ENCODE data around the gene MKNK2. TPM values are rescaled to one million over a fixed set of nuclear protein-coding genes. Genes with fewer than 3 reads are reported as not detected.

The MKNK2 gene
- total RNA-seq, 1 experiment from 2014 or later, result 96.8 TPM

DNA sequence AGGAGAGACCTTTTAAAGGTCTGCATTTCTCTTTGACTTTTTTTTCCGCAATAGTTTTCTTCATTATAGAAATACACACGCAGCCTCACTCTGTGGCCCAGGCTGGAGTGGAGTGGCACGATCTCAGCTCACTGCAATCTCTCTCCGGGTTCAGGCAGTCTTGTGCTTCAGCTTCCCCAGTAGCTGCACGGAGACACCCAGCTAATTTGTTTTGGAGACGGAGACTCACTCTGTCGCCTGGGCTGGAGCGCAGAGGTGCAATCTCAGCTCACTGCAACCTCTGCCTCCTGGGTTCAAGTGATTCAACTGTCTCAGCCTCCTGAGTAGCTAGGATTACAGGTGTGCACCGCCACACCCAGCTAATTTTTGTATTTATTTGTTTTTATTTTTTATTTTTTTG is 11.7 kb upstream of the MKNK2 start:
- Histone ChIP-seq H3K27me3 (ENCODE audit: low read length) (no peaks in the 10 kb centered on the region), H3K9me2 (replicated peaks; ENCODE audit: low read length) (no peaks in the 10 kb centered on the region), H4K20me1 (ENCODE audit: low read length) (no peaks in the 10 kb centered on the region), H3K4me3 (ENCODE audit: low read length) (no peak overlapping the region), H3K79me2 (ENCODE audit: low read length) (no peaks in the 10 kb centered on the region), H2AFZ (ENCODE audit: low read length) (no peak overlapping the region), H3K4me1 (ENCODE audit: insufficient read depth, low read length) (peaks cover 31% of the 10 kb centered on the region), H3F3A (ENCODE audit: low read length, unreplicated experiment) (no peaks in the 10 kb centered on the region), H3K4me2 (ENCODE audit: low read length) (no peak overlapping the region), H3K9me3 (ENCODE audit: low read length) (no peaks in the 10 kb centered on the region), H3K9ac (ENCODE audit: low read length) (no peak overlapping the region), H3K27ac (ENCODE audit: low read length) (no peak overlapping the region), H3K36me3 (ENCODE audit: low read depth, low read length) (no peaks in the 10 kb centered on the region)
- BruUV-seq (replicated peaks), result no TSS peak
- DNase-seq, result no peak
- ChIA-PET CTCF (no interaction called here), POLR2A (ENCODE audit: unreplicated experiment) (no interaction called here)
- TF ChIP-seq, protein P1, sequence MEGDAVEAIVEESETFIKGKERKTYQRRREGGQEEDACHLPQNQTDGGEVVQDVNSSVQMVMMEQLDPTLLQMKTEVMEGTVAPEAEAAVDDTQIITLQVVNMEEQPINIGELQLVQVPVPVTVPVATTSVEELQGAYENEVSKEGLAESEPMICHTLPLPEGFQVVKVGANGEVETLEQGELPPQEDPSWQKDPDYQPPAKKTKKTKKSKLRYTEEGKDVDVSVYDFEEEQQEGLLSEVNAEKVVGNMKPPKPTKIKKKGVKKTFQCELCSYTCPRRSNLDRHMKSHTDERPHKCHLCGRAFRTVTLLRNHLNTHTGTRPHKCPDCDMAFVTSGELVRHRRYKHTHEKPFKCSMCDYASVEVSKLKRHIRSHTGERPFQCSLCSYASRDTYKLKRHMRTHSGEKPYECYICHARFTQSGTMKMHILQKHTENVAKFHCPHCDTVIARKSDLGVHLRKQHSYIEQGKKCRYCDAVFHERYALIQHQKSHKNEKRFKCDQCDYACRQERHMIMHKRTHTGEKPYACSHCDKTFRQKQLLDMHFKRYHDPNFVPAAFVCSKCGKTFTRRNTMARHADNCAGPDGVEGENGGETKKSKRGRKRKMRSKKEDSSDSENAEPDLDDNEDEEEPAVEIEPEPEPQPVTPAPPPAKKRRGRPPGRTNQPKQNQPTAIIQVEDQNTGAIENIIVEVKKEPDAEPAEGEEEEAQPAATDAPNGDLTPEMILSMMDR (conservative IDR thresholded peaks at IDR 0.05; ENCODE audit: low read depth, low read length), result no peak
- TF ChIP-seq EZH2 (IDR thresholded peaks at IDR 0.05; ENCODE audit: low read length, unreplicated experiment) (no peak), EZH2phosphoT487 (IDR thresholded peaks at IDR 0.05; ENCODE audit: borderline replicate concordance, low read length) (no peak)
- no peak for ATAC-seq
- intact Hi-C loops (cut with micrococcal nuclease), result no loop called here

DNA sequence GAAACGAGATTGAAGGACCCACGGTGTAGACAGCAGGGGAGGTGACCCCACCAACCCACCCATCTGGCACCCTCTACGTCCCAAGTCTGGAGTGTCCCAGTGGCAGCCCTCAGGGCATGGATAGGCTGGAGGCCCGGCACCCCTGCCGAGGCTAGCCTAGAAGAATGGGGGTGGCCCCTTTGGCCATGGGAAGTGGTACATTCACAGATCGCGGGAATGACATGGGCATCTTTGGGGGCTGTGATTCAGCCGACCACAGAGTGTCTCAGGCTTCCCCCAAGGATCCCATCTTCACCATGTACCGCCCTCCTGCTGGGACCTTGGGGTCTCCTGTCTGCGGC is 11.3 kb upstream of the MKNK2 start:
- no peak overlapping the region for H2AFZ ChIP-seq (ENCODE audit: low read length)
- peaks cover 31% of the 10 kb centered on the region for H3K4me1 ChIP-seq (ENCODE audit: insufficient read depth, low read length)
- peak overlapping the region; percentile 78; the same call in 1 of the 2 replicates for H3K4me3 ChIP-seq (ENCODE audit: low read length)
- TF ChIP-seq EZH2phosphoT487 (IDR thresholded peaks at IDR 0.05; ENCODE audit: borderline replicate concordance, low read length) (no peak), EZH2 (IDR thresholded peaks at IDR 0.05; ENCODE audit: low read length, unreplicated experiment) (no peak)
- TF ChIP-seq, protein P1 (conservative IDR thresholded peaks at IDR 0.05; ENCODE audit: low read depth, low read length), result no peak
- no peaks in the 10 kb centered on the region for H3K27me3 ChIP-seq (ENCODE audit: low read length)
- H3K9me3 ChIP-seq (ENCODE audit: low read length), result no peaks in the 10 kb centered on the region
- ChIA-PET CTCF (no interaction called here), POLR2A (ENCODE audit: unreplicated experiment) (no interaction called here)
- ATAC-seq, result no peak
- DNase-seq, result no peak
- no TSS peak for BruUV-seq (replicated peaks)
- no peaks in the 10 kb centered on the region for H3K79me2 ChIP-seq (ENCODE audit: low read length)
- intact Hi-C loops (cut with micrococcal nuclease), result no loop called here
- H3F3A ChIP-seq (ENCODE audit: low read length, unreplicated experiment), result no peaks in the 10 kb centered on the region
- peak overlapping the region; percentile 98 for H3K4me2 ChIP-seq (ENCODE audit: low read length)
- H3K27ac ChIP-seq (ENCODE audit: low read length), result peak overlapping the region; percentile 98
- no peaks in the 10 kb centered on the region for H3K9me2 ChIP-seq (replicated peaks; ENCODE audit: low read length)
- H3K9ac ChIP-seq (ENCODE audit: low read length), result peak overlapping the region; percentile 89; the same call in 1 of the 2 replicates
- H3K36me3 ChIP-seq (ENCODE audit: low read depth, low read length), result no peaks in the 10 kb centered on the region
- no peaks in the 10 kb centered on the region for H4K20me1 ChIP-seq (ENCODE audit: low read length)

DNA sequence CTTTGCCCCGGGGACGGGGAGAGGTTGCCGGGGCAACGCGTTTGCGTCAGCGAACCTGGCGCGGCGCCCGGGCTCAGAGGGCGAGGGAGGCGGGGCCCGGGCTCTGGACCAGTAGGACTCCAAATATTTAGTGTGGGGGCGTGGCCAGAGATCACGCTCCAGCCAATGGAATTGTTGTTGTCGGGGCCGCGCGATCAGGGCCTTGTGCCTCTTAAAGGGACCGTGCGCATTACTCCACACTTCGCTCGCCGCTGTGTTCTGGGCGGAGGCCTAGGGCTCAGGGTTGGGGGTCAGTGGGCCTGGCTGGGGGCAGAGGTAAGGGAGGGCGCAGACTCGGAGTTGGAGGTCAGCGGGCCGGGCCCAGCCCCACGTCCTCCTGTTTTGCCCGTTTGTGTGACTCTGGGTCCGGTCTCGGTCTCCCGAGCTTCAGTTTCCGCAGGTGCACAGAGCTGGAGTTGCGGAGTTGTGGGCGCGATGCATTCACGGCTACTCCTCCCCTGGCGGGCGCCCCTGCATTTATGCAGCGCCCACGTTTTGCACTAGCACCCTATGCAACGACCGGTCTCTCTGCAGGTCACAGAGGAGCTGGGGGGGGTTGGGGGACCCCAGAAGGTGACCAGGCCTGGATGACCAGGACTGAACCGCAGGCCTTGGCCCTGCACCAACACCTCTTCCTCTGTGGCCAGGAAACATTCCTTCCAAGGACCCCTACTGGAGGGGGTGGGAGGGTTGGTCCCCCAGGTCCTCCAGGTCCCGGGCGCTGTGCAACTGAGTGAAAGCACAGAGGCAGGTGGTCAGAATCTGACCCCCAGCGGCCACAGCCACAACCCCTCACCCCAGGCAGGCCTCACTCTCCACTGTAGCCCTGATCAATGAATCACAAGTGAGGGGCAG is 10.7 kb upstream of the MKNK2 start:
- H3K9ac ChIP-seq (ENCODE audit: low read length), result peak overlapping the region; percentile 89
- H3K27me3 ChIP-seq (ENCODE audit: low read length), result no peaks in the 10 kb centered on the region
- no peaks in the 10 kb centered on the region for H3K36me3 ChIP-seq (ENCODE audit: low read depth, low read length)
- H3F3A ChIP-seq (ENCODE audit: low read length, unreplicated experiment), result no peaks in the 10 kb centered on the region
- no peaks in the 10 kb centered on the region for H4K20me1 ChIP-seq (ENCODE audit: low read length)
- H3K4me1 ChIP-seq (ENCODE audit: insufficient read depth, low read length), result peaks cover 31% of the 10 kb centered on the region
- peak overlapping the region; percentile 98 for H3K27ac ChIP-seq (ENCODE audit: low read length)
- CTCF ChIA-PET, result no interaction called here
- H2AFZ ChIP-seq (ENCODE audit: low read length), result peak overlapping the region; percentile 77
- H3K4me2 ChIP-seq (ENCODE audit: low read length), result peak overlapping the region; percentile 98
- TF ChIP-seq, protein P1 (conservative IDR thresholded peaks at IDR 0.05; ENCODE audit: low read depth, low read length), result no peak
- TF ChIP-seq EZH2 (IDR thresholded peaks at IDR 0.05; ENCODE audit: low read length, unreplicated experiment) (no peak), EZH2phosphoT487 (IDR thresholded peaks at IDR 0.05; ENCODE audit: borderline replicate concordance, low read length) (no peak)
- H3K9me3 ChIP-seq (ENCODE audit: low read length), result no peaks in the 10 kb centered on the region
- intact Hi-C loops (cut with micrococcal nuclease), result no loop called here
- ATAC-seq (peak; percentile 61), DNase-seq (peak; percentile 96)
- no peaks in the 10 kb centered on the region for H3K79me2 ChIP-seq (ENCODE audit: low read length)
- POLR2A ChIA-PET (ENCODE audit: unreplicated experiment), result no interaction called here
- peak overlapping the region; percentile 78 for H3K4me3 ChIP-seq (ENCODE audit: low read length)
- BruUV-seq (replicated peaks), result TSS peak; percentile 45
- H3K9me2 ChIP-seq (replicated peaks; ENCODE audit: low read length), result no peaks in the 10 kb centered on the region
